Liver (tissue), 9 donors: Measurements from ENCODE around the gene SH3PXD2A. TPM values are rescaled to one million over a fixed set of nuclear protein-coding genes. Genes with fewer than 3 reads are reported as not detected.
A peak's percentile ranks its signal among the peaks of the same experiment; 100 is the strongest.

Experiments
- DNase-seq: peaks from one replicate; pipeline ENCODE4 v3.0.0-alpha.2; 2017; ENCODE audit warnings: low spot score
- H3K27ac ChIP-seq, 2 donors: one replicate each; pipeline ENCODE4 v1.7.0; 2013; ENCODE audit warnings: inconsistent platforms in 2 of 2, low read length in 2 of 2, control low read depth in 1 of 2, low read depth in 1 of 2, mild to moderate bottlenecking in 1 of 2
- H3K27me3 ChIP-seq, 4 donors: one replicate each; pipeline versions ENCODE4 v1.6.1 to v1.7.0; 2013; ENCODE audit warnings: low read length in 3 of 4, inconsistent platforms in 1 of 4, mild to moderate bottlenecking in 1 of 4, moderate library complexity in 1 of 4; ENCODE audit not compliant: control insufficient read depth in 4 of 4, insufficient read depth in 4 of 4
- H3K36me3 ChIP-seq, 4 donors: one replicate each; pipeline versions ENCODE4 v1.6.1 to v1.7.0; 2013; ENCODE audit warnings: low read length in 3 of 4, mild to moderate bottlenecking in 3 of 4, low read depth in 1 of 4, moderate library complexity in 1 of 4; ENCODE audit not compliant: control insufficient read depth in 4 of 4, insufficient read depth in 3 of 4
- H3K4me1 ChIP-seq, 4 donors: one replicate each; pipeline versions ENCODE4 v1.6.1 to v1.7.0; 2013; ENCODE audit warnings: low read length in 3 of 4, mild to moderate bottlenecking in 3 of 4, moderate library complexity in 1 of 4; ENCODE audit not compliant: control insufficient read depth in 4 of 4, insufficient read depth in 4 of 4
- H3K4me3 ChIP-seq, 3 donors: one replicate each; pipeline versions ENCODE4 v1.6.1 to v1.7.0; 2013; ENCODE audit warnings: low read length in 3 of 3, control low read depth in 1 of 3, low read depth in 1 of 3, mild to moderate bottlenecking in 1 of 3
- H3K9ac ChIP-seq, 2 donors: one replicate each; pipeline ENCODE4 v1.7.0; 2013; ENCODE audit warnings: low read length in 2 of 2, mild to moderate bottlenecking in 2 of 2, moderate library complexity in 2 of 2, control low read depth in 1 of 2, low read depth in 1 of 2
- H3K9me3 ChIP-seq, 4 donors: one replicate each; pipeline versions ENCODE4 v1.6.1 to v1.7.0; 2013; ENCODE audit warnings: low read length in 3 of 4; ENCODE audit not compliant: control insufficient read depth in 4 of 4
- EGR1 ChIP-seq, 2 donors: IDR thresholded peaks; 2 replicates each; pipeline ENCODE4 v1.6.1; 2016 to 2018; ENCODE audit warnings: antibody characterized with exemption in 2 of 2, low read depth in 2 of 2
- FOXA1 ChIP-seq: IDR thresholded peaks from 2 replicates; pipeline ENCODE4 v1.6.1; 2016; ENCODE audit warnings: antibody characterized with exemption
- FOXA2 ChIP-seq: IDR thresholded peaks from 2 replicates; pipeline ENCODE4 v1.6.1; 2016; ENCODE audit warnings: antibody characterized with exemption
- GABPA ChIP-seq, 2 donors: IDR thresholded peaks in 1 of 2; conservative IDR thresholded peaks in 1 of 2; 2 replicates each; pipeline ENCODE4 v1.6.1; 2016; ENCODE audit warnings: antibody characterized with exemption in 2 of 2, mild to moderate bottlenecking in 1 of 2, moderate library complexity in 1 of 2
- HNF4A ChIP-seq, 2 donors: conservative IDR thresholded peaks; 2 replicates each; pipeline ENCODE4 v1.6.1; 2016; ENCODE audit warnings: antibody characterized with exemption in 2 of 2, mild to moderate bottlenecking in 2 of 2
- HNF4G ChIP-seq: IDR thresholded peaks from 2 replicates; pipeline ENCODE4 v1.6.1; 2016; ENCODE audit warnings: antibody characterized with exemption
- JUND ChIP-seq, 2 donors: IDR thresholded peaks; 2 replicates each; pipeline ENCODE4 v1.6.1; 2016; ENCODE audit warnings: antibody characterized with exemption in 2 of 2
- NR2F2 ChIP-seq: IDR thresholded peaks from 2 replicates; pipeline ENCODE4 v1.6.1; 2016; ENCODE audit warnings: antibody characterized with exemption
- RAD21 ChIP-seq, 2 donors: IDR thresholded peaks; 2 replicates each; pipeline ENCODE4 v1.6.1; 2016; ENCODE audit warnings: antibody characterized with exemption in 2 of 2, mild to moderate bottlenecking in 2 of 2
- RXRA ChIP-seq, 2 donors: IDR thresholded peaks; 2 replicates each; pipeline ENCODE4 v1.6.1; 2017 to 2018; ENCODE audit warnings: antibody characterized with exemption in 2 of 2, mild to moderate bottlenecking in 1 of 2
- SP1 ChIP-seq: IDR thresholded peaks from 2 replicates; pipeline ENCODE4 v1.6.1; 2018; ENCODE audit warnings: antibody characterized with exemption, mild to moderate bottlenecking
- TAF1 ChIP-seq: conservative IDR thresholded peaks from 2 replicates; pipeline ENCODE4 v1.6.1; 2016; ENCODE audit warnings: antibody characterized with exemption, mild to moderate bottlenecking
- YY1 ChIP-seq: IDR thresholded peaks from 2 replicates; pipeline ENCODE4 v1.6.1; 2016; ENCODE audit warnings: antibody characterized with exemption, mild to moderate bottlenecking
- WGBS: extraction: QIAGEN DNeasy Blood & Tissue Kit; methylation state at CpG from one replicate; pipeline ENCODE4 v1.1.7; 2013; 5-methylcytosine and 5-hydroxymethylcytosine counted together
- polyA plus RNA-seq, 2 donors: library from polyadenylated mRNA; stranded (reverse) in 1 of 2; unstranded in 1 of 2; fragments of 200-250 nt in 1 of 2; fragments of >200 nt in 1 of 2; fragmentation: Nextera tagmentation in 1 of 2; extraction: Ambion mirVana in 1 of 2; gene quantifications; one replicate each; pipeline versions ENCODE4 v1.2.1 to v1.2.3, GENCODE V29; 2013 to 2015
- total RNA-seq, 2 donors: library from RNA; depleted of rRNA; stranded (reverse); fragments of >200 nt; gene quantifications; one replicate each; pipeline ENCODE4 v1.2.3, GENCODE V29; 2014
- TF ChIP-seq, protein P1 (sequence below): IDR thresholded peaks from 2 replicates; pipeline ENCODE4 v1.6.1; 2016; ENCODE audit warnings: antibody characterized with exemption
- TF ChIP-seq, protein P2 (sequence below): fragments of 150-350 bp; IDR thresholded peaks from 2 replicates; pipeline ENCODE4 v1.5.1; 2017; ENCODE audit warnings: improper control_type of control experiment, low read depth, low read length; ENCODE audit not compliant: missing input control
- TF ChIP-seq, protein P3 (sequence below): IDR thresholded peaks from 2 replicates; pipeline ENCODE4 v1.6.1; 2016; ENCODE audit warnings: antibody characterized with exemption
- TF ChIP-seq, protein P4 (sequence below): IDR thresholded peaks from 2 replicates; pipeline ENCODE4 v1.6.1; 2016; ENCODE audit warnings: antibody characterized with exemption
- donor health status: healthy.
- donor health status: healthy.
- donor health status: healthy.
- donor health status: healthy.
- donor health status: healthy.

Gene SH3PXD2A
- total and polyA plus RNA-seq, 4 donors: 0.82 to 5.5 (median 3.9) TPM

DNA sequence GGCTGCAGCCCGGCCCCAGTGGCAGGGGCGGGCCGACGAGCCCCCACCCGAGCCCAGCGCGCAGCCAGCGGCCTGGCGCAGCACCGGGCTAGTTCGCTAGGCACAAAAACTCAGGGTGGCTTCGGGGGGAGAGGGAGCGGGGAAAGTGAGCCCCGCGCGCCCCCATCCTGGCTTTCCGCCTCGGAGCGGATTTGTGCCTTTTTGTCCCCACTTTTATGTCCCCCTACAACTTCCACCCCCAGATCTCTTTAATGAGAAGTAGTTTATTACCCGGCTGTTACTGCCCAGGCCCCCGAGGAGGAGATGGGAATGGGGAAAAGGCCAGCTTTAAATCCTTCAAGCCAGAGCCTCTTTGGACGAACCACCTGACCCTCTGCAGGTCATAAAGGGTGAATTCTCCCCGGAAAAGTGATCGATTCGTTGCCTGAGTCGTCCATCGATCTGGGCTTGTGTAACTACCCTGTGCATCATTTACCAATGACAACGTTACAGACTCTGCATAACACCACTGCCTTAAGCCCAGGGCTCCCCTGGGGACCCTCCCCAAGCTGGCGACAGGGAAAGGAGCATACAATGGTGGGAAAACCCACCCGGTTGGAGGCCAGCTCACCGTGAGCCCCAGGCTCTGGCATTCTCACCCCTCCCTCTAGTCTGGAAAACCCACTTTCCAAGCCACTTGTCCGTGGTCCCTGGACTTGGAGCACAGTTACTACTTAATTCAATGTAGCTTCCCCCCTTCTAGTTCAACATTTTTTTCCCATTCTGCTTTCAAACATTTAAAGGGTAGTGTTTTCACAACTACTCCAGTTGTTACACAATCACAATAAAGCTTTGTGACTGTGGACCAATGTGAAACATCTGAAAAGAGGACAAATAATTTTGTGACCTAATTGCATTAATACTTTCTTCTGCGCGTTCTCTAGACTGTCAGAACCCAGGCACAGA is 748 bp upstream of the SH3PXD2A start:
- Histone ChIP-seq H3K4me1 (peaks cover 2 to 29% (median 27%) of the 10 kb centered on the region in 4 donors), H3K36me3 (no peaks in the 10 kb centered on the region), H3K27ac (peak overlapping the region; percentile 51 to 57), H3K9me3 (no peaks in the 10 kb centered on the region), H3K9ac (no peak overlapping the region), H3K27me3 (no peaks in the 10 kb centered on the region), H3K4me3 (peak overlapping the region in 2 of 3 donors; percentile 70 to 78)
- peak; percentile 46 for DNase-seq
- 8% methylated on average over 34 of the region's 34 CpGs for WGBS
- TF ChIP-seq, protein P1, sequence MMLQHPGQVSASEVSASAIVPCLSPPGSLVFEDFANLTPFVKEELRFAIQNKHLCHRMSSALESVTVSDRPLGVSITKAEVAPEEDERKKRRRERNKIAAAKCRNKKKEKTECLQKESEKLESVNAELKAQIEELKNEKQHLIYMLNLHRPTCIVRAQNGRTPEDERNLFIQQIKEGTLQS: peak; percentile 35
- TF ChIP-seq TAF1 (peak; percentile 35), NR2F2 (peak; percentile 50), GABPA (IDR thresholded peaks at IDR 0.05 in 1 of 2, conservative IDR thresholded peaks at IDR 0.05 in 1 of 2) (no peak), HNF4G (no peak), FOXA2 (peak; percentile 21), YY1 (peak; percentile 37), SP1 (peak; percentile 64), HNF4A (conservative IDR thresholded peaks at IDR 0.05) (peak; percentile 49 to 55), JUND (IDR thresholded peaks at IDR 0.05) (peak in 1 of 2 donors; percentile 43), RAD21 (IDR thresholded peaks at IDR 0.05) (peak in 1 of 2 donors; percentile 43), FOXA1 (peak; percentile 25), RXRA (IDR thresholded peaks at IDR 0.05) (peak; percentile 76 to 89), EGR1 (IDR thresholded peaks at IDR 0.05; ENCODE audit: low read depth in 2 of 2) (no peak)
- TF ChIP-seq, protein P2, sequence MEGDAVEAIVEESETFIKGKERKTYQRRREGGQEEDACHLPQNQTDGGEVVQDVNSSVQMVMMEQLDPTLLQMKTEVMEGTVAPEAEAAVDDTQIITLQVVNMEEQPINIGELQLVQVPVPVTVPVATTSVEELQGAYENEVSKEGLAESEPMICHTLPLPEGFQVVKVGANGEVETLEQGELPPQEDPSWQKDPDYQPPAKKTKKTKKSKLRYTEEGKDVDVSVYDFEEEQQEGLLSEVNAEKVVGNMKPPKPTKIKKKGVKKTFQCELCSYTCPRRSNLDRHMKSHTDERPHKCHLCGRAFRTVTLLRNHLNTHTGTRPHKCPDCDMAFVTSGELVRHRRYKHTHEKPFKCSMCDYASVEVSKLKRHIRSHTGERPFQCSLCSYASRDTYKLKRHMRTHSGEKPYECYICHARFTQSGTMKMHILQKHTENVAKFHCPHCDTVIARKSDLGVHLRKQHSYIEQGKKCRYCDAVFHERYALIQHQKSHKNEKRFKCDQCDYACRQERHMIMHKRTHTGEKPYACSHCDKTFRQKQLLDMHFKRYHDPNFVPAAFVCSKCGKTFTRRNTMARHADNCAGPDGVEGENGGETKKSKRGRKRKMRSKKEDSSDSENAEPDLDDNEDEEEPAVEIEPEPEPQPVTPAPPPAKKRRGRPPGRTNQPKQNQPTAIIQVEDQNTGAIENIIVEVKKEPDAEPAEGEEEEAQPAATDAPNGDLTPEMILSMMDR: no peak
- TF ChIP-seq, protein P3, sequence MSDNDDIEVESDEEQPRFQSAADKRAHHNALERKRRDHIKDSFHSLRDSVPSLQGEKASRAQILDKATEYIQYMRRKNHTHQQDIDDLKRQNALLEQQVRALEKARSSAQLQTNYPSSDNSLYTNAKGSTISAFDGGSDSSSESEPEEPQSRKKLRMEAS: peak; percentile 55
- TF ChIP-seq, protein P4, sequence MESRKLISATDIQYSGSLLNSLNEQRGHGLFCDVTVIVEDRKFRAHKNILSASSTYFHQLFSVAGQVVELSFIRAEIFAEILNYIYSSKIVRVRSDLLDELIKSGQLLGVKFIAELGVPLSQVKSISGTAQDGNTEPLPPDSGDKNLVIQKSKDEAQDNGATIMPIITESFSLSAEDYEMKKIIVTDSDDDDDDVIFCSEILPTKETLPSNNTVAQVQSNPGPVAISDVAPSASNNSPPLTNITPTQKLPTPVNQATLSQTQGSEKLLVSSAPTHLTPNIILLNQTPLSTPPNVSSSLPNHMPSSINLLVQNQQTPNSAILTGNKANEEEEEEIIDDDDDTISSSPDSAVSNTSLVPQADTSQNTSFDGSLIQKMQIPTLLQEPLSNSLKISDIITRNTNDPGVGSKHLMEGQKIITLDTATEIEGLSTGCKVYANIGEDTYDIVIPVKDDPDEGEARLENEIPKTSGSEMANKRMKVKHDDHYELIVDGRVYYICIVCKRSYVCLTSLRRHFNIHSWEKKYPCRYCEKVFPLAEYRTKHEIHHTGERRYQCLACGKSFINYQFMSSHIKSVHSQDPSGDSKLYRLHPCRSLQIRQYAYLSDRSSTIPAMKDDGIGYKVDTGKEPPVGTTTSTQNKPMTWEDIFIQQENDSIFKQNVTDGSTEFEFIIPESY: no peak

DNA sequence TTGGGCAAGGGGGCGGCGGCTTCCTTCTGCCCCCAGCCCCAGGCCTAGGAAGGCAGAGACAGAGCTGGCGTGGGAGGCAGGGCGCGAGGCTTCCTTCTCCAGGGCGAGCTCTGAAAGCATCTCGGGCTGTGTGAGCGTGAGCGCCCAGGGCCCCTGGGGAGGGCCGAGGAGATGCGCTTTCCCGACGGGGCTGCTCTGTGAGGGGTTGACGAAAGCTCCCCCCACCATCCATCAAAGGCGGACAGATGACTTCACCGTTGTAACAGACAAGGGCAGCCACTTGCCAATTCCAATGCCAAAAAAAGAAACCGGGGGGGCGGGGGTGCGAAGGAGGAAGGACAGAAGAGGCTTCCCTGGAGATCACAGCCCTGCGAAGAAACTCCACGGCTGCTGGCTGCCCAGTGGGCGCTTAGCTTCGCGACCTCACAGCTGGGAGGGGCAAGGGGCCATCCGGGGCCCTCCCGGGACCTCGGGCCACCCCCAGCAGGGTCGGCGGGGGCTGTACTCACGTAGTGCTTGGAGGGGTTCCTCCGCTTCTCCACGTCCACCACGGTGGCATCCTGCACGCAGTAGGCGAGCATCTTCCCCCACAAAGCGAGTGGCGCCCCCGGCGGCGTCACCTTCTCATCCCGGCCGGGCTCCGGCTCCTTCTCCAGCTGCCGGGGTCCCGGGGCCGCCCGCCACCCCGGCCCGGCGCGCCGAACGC is 537 bp downstream of the SH3PXD2A start:
- TF ChIP-seq, protein P2: peak; percentile 3
- no peak for TF ChIP-seq FOXA2
- Histone ChIP-seq H3K9me3 (no peaks in the 10 kb centered on the region), H3K4me1 (peaks cover 7 to 38% (median 27%) of the 10 kb centered on the region in 4 donors), H3K36me3 (no peaks in the 10 kb centered on the region), H3K9ac (no peak overlapping the region), H3K4me3 (peak overlapping the region; percentile 60 to 78 (median 66)), H3K27me3 (no peaks in the 10 kb centered on the region), H3K27ac (peak overlapping the region in 1 of 2 donors; percentile 23)
- WGBS: 6% methylated on average over 53 of the region's 53 CpGs
- no peak for DNase-seq
